HG03196 (cell line): ENCODE results near the gene EDAR.

Experiments used
- ATAC-seq: cut with Tn5 transposase; IDR thresholded peaks from one replicate; pipeline ENCODE4 v1.9.1; 2021; ENCODE audit not compliant: unreplicated experiment

Gene EDAR

GRCh38 chr2:108926561-108927380 lies 62.2 kb downstream of the EDAR start:
- no peak for ATAC-seq

GRCh38 chr2:108925735-108926134 lies 63.3 kb downstream of the EDAR start:
- no peak for ATAC-seq

DNA sequence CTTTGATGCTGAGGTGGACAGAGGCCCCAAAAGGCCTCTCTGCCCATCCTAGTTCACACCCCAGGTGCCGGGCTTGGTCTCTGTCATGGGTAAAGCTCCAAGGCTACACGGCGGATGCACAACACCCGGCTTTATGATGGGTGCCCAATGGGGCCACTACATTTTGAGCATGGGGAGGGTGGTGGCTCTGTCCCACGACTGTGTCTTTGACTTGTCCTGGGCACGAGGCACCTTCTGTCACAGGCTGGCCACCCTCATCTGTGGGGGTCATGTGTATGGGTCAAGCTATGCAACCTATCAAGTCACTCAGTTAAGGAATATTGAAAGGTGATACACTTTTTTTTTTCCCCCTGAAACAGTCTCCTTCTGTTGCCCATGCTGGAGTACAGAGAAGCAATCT lies 63.7 kb downstream of the EDAR start:
- ATAC-seq, result no peak

DNA sequence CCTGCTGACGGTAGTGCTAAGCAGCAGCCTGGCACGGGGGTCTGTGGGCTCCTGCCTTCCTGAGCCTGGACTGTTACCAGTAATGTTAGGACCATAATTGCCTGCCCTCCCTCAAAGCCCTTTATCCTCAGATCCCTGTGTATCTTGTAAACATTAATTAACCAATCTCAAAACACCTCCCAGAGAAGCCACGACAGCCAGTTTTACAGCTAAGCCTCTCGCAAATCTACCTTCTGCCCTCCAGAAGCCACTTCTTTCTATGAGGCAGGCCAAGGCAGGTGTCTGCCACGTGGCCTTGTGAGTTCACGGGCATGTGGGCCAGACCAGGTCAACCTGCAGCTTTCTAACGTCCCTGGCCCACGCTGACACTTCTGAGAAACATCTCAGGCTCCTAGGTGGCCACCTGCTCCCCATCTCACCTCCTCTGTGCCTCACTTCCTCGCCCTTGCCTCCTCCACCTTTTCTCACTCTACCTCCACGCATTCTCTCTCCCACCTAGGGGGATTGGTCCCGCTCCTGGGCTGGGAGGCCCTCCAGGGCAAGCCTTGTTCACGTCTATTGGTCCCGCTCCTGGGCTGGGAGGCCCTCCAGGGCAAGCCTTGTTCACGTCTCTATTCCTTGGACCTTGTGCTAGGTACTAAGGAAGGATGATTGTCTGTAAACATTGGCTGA lies 64.3 kb downstream of the EDAR start:
- ATAC-seq, result no peak

- ATAC-seq, result no peak
Measured at GRCh38 chr2:108923736-108924579, 65.1 kb downstream of the EDAR start.

DNA sequence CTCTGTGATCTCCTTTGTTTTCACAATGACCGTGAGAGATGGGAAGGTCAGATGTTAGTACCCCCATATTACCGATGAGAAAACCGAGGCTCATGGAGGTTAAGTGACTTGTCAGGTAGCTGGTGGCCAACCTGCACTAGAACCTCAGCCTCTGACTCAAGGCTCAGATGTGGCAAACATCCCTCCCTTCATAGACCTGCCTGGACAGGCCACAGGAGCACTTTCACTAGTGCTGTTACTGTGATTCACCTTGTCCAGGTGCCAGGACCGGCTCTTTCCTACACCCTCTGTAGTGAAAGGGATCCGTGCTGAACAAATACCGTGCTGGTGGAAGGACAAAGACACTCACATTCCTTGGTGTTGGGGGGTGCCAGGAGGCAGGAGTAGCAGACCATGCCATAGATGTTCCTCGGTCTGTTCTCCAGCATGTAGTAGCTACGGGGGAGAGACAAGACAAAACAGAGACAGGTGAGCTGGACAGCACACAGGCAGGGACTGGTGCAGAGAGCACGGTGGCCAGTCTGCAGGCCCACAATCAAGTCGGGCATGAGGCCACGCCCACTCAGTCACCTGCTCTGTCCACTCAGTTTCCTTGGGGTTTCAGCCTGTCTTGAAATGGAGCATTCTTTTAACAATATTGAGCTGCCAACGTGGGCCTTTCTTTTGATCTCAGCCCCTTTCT lies 65.9 kb downstream of the EDAR start:
- no peak for ATAC-seq

DNA sequence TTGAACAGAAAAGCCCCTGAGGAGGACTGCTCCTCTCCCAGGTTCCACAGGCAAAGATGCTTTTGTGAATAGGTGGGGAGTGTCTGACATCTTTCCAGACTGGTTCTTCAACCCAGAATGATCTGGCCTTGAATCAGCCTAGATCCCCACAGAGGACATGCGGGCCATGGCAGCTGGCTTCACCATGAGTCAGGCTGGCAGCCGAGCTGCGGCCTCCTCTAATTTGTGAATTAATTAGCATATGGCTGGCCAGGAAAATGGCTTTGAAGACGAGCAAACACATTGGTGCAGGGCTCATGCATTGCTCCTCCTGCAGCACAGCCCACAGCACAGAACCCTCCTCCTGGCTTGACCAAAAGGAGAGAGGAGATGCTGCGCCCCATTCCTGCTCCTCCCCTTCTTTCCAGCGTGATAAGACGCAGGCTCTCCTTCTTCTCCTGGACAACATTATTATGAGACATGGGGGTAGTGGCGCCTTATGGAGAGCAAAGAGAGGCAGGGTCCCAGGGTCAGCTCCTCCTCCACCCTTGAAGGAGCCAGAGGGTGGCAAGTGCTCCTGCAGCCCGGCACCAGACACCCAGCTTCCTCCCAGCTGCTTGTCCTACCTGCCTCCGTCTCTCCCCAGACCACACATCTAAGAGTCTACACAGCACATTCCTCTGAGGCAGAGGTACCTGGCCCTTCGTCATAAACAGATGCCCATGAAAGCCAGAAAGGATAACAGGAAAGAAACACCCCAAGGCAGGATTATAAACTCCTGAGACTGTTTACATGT lies 66.7 kb downstream of the EDAR start:
- no peak for ATAC-seq

DNA sequence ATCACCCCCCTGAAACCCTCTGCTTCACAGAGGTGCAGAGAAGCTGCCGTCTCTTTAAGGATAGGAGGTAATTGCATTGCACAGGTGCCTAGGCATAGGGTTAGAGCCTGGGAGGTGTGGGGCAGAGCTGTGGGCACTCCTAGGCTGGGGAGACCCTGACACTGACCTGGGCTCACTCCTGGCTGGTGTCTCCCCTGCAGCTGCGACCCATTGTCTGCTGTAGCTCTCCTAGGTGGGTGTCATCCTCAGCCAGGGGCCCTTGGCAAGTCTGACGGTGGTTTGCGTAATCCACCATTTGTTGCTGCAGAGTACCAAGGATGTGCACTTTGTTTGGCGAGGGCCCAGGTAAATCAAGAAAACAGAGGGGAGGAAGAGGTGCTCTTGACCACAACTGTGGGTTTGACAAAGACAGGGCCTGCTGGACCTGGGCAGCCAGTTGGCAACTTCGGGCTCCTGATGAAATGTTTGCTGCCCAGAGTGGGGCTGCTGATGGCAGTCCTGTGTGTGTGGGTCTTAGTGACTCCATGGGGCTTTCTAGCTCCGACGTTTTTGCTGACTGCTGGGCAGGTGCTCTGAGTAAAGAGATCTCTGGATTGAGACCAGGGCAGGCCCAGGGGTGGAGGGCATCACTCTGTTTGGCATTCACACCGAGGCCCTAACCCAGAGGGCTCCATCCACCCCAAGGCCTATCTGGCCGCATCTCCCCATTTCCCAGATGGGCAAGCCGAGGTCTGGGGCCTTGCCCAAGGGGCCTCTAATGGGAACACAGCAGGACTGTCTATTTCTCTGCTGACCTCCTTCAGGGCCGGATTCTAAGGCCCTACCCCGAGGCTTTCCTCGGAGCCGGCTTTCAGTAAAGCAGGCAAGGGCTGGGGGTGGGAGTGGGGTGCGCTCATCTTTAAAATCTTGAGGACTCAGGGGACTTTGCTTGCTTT lies 67.7 kb downstream of the EDAR start:
- no peak for ATAC-seq

DNA sequence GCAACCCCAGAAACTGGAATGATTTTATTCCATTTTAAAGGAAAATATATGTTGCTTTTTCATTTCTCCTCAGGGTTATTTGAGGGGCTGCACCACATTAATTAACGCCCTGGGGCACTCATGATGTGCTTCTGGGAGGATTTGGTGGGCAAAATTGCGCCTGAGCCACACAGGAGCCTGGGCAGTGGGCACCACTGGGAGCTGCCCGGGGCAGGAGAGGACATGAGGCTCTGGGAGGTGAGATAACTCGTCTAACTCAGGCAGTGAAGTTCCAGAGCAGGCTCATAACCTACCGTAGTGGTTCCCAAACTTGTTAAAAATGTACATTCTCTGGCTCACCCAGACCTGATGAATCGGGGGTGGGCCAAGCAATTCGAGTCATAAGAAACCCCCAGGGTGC lies 68.3 kb downstream of the EDAR start:
- ATAC-seq, result no peak

DNA sequence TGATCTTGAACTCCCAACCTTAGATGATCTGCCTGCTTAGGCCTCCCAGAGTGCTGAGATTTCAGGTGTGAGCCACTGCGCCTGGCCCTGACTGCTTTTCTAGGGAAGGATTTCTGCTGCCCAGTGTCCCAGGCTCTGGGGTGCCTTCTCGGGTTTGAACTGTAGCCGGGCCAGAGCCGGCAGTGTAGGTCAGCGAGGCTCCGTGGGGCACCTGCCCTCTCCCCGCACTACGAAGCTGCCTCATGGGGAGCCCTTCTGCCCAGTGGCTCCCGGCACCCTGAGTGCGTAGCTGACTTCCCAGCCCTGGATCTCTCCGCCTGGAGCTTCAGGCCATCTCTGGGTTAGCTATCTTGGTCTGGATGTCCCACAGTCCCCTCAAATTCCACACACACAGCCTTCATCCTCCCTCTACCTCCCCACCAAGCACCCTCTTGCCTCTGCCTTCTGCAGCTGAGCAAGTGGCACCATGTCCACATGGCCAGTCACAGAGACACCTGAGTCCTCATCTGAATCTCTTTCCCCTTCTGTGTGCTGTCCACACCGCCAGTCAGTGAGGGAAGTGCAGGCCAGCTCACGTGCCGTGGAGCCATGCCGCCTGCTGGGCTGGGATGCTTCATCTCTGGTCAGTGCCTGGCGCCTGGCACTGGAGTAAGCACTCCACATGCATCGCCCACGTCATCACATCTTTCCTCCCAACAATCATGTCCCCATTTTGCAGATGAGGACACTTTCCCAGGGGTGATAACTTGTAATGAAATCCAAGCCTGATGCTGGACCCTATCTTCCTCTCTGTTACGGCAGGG lies 69.2 kb downstream of the EDAR start:
- no peak for ATAC-seq

DNA sequence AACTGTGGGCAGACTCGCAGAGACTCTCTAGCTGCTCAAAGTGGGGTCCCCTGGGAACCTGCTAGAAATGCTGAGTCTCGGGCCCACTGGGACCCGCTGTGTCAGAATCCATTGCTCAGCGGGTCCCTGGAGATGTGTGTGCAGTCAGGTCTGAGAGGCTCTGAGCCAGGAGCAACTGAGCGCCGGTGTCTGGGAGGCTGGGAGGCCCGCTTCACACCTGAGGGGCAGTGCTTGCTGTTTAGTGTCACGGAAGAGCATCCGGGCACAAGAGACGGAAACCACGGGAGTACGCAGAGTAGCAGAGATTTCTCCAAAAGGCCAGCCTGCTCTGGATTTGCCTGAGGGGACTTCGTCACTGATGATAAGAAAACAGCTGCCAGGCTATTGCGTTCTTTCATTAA lies 70.1 kb downstream of the EDAR start:
- no peak for ATAC-seq

DNA sequence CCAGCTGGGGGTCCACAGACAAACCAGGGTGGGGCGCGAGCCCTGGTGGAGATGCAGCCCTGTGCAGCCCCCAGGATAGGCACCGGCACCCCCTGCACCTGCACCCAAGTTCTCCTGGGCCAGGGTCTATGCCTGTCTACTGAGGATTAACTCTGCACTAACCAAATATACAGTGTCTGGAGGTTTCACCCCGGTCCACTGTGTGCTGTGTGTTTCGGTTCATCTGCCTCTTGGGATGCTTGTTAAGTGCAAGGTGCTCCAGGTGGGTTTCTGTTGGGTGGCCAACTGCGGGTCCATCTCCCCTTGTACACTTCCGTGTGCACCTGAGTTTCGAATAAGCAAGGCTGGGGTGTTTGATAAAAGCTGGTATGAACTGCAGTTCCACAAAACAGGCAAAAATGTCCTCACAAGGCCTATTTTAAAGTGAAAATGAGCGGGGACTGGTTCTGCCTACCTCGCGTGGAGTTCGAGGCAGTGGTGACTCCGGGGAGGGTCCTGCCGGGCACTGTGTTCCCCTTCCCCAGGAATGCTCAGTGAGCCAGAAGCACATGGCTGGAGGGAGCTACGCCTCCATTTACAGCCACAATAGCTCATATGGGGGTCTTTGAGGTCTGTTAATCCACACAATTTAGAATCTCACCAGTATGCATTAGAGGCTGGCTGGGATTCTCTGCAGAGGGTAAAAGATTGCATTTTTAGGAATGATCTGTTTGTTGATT lies 70.7 kb downstream of the EDAR start:
- ATAC-seq, result no peak

DNA sequence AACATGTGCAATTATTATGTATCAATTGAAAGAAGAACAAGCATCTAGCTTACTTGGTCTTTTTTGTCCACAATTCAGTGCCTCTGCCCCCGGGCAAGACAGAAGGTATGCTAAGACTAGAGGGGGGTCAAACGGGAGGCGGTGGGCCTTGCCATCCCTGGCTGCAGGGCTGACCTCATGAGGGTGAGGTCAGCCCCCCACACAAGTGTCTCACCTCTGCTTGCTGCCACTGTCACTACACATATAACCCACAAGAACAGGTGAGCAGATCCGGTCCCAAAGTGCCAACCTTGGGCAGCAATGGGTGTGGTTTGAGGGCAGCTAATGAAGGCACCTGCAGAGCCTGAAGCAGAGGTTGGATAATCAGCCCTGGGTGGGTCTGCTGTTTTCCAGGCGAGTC lies 71.5 kb downstream of the EDAR start:
- no peak for ATAC-seq

DNA sequence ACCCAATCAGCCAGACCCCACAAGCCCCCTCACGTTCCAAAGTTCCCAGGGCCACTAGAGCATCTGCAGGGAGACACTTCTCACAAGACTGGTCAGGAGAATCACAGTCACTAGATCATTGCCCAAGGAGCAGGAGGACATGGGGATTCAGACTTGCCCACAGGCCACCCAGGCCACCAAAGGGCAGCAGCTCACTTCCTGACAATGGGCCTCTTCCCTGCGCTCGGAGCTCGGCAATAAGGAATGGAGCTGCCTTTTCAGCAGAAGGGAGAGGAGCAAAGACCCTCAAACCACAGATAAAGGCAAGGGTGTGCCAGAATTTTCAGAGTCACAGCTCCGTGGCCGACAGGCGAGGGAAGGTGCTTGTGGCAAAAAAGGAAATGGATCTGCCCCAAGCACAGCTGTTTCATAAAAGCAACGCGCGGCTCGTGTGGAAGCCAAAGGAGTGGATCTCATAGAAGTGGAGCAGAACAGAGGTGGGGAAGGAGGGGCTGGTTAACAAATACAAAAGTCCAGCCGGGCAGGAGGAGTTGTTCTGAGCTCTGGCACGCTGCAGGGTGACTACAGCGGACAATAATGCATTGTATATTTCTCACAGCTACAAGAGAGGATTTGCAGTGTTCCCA lies 72.1 kb downstream of the EDAR start:
- ATAC-seq, result no peak

DNA sequence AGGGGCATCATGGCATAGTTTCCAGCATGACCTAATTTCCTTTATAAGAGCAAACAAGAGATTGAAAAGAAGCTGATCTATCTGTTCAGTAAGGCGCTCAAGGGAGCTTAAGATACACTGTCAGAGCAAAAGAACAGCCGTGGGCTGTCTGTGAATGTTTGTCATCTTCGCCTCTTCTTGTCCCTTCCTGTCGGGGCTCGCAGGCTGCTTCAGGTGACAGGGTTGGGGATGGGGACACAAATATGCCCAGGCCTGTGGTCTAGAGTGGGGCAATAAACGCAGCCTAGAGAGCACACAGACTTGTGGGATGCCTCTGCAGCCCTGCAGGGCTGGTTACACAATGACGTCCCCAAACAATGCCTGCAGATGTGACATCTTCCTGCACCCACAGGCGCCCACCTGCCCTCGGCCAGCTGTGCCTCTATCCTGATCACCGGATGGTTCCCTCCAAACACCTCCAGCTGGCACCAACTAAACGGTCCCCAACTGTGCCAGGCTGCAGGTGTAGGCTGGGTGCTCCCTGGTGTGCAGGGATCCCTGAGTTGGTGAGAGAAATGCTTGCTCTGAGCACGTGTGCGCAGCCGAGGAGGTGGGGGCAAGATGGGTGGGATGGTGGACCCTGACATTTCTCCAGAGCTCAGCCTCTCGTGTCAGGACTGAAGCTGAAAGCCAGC lies 72.8 kb downstream of the EDAR start:
- ATAC-seq, result no peak

- no peak for ATAC-seq
Measured at GRCh38 chr2:108912629-108912902, 76.5 kb downstream of the EDAR start.
